Activated T-helper 9 cell treated with anti-CD3 and anti-CD28 coated beads, Interleukin-2, amount 50 U/mL, for 16 hours (primary cell): ENCODE measurements around the gene B3GALNT1.
"Not testable (repeated sequence)": the region's sequence is repeated elsewhere in the genome, so short reads cannot be mapped to it uniquely, and the experiment has no call there.

ENCODE experiments used
- DNase-seq: peaks from one replicate; pipeline ENCODE4 v3.0.0-alpha.2; 2020; ENCODE audit warnings: low read depth

Gene B3GALNT1

GRCh38 chr3:161073181-161073580 lies 32.0 kb downstream of the B3GALNT1 start:
- DNase-seq, result no peak

GRCh38 chr3:161072751-161073150 lies 32.4 kb downstream of the B3GALNT1 start:
- DNase-seq, result no peak

- DNase-seq, result no peak
These were observed 32.9 kb downstream of the B3GALNT1 start for GRCh38 chr3:161072211-161072621.

- no peak for DNase-seq
These were observed 34.0 kb downstream of the B3GALNT1 start for GRCh38 chr3:161070980-161071663.

- no peak for DNase-seq
These were observed 34.8 kb downstream of the B3GALNT1 start for GRCh38 chr3:161070252-161070930.

- DNase-seq, result no peak
These were observed 35.5 kb downstream of the B3GALNT1 start for GRCh38 chr3:161069511-161070251.

GRCh38 chr3:161067335-161067734 lies 37.8 kb downstream of the B3GALNT1 start:
- DNase-seq, result no peak

GRCh38 chr3:161066930-161067329 lies 38.2 kb downstream of the B3GALNT1 start:
- no peak for DNase-seq

GRCh38 chr3:161064413-161064812 lies 40.7 kb downstream of the B3GALNT1 start:
- DNase-seq, result no peak

GRCh38 chr3:161054860-161055604 lies 50.1 kb downstream of the B3GALNT1 start:
- no peak for DNase-seq

GRCh38 chr3:161051856-161052255 lies 53.3 kb downstream of the B3GALNT1 start:
- DNase-seq, result no peak

- no peak for DNase-seq
These were observed 54.2 kb downstream of the B3GALNT1 start for GRCh38 chr3:161050935-161051334.

- no peak for DNase-seq
These were observed 55.4 kb downstream of the B3GALNT1 start for GRCh38 chr3:161049683-161050248.

GRCh38 chr3:161043336-161044035 lies 61.7 kb downstream of the B3GALNT1 start:
- no peak for DNase-seq

GRCh38 chr3:161042023-161042501 lies 63.1 kb downstream of the B3GALNT1 start:
- no peak for DNase-seq

GRCh38 chr3:161038725-161039124 lies 66.4 kb downstream of the B3GALNT1 start:
- DNase-seq, result no peak

- DNase-seq, result no peak
These were observed 69.4 kb downstream of the B3GALNT1 start for GRCh38 chr3:161035711-161036110.

- not testable (repeated sequence) for DNase-seq
These were observed 70.1 kb downstream of the B3GALNT1 start for GRCh38 chr3:161034913-161035550.
